Loucy (cell line): ENCODE measurements around the gene FCHSD2.
A peak's percentile ranks its signal among the peaks of the same experiment; 100 is the strongest.

Source experiments
- H2AFZ ChIP-seq: fragments of 200-600 bp; sonication (generic); 2 replicates; pipeline ENCODE4 v1.6.0; 2016; ENCODE audit warnings: antibody characterized with exemption, mild to moderate bottlenecking, low read length, moderate library complexity
- H3F3A ChIP-seq: fragments of 200-600 bp; 2 replicates; pipeline ENCODE4 v1.6.0; 2016; ENCODE audit warnings: antibody characterized with exemption, low read depth, mild to moderate bottlenecking
- H3K27me3 ChIP-seq: fragments of 200-600 bp; sonication (generic); 2 replicates; pipeline ENCODE4 v1.6.1; 2014; ENCODE audit warnings: low read length, mild to moderate bottlenecking; ENCODE audit not compliant: insufficient read depth, poor library complexity, severe bottlenecking
- H3K36me3 ChIP-seq: fragments of 200-600 bp; sonication (generic); 2 replicates; pipeline ENCODE4 v1.6.1; 2016; ENCODE audit warnings: low read length; ENCODE audit not compliant: insufficient read depth
- H3K4me1 ChIP-seq: fragments of 200-600 bp; sonication (generic); 2 replicates; pipeline ENCODE4 v1.5.1; 2014; ENCODE audit warnings: low read length, mild to moderate bottlenecking; ENCODE audit not compliant: insufficient read depth, poor library complexity, severe bottlenecking
- H3K4me2 ChIP-seq: fragments of 200-600 bp; sonication (generic); 2 replicates; pipeline ENCODE4 v1.6.0; 2014; ENCODE audit warnings: antibody characterized with exemption, low read length, low read depth, mild to moderate bottlenecking; ENCODE audit not compliant: poor library complexity, severe bottlenecking
- H3K4me3 ChIP-seq: fragments of 200-600 bp; sonication (generic); 2 replicates; pipeline ENCODE4 v1.5.1; 2014; ENCODE audit warnings: low read length, mild to moderate bottlenecking, mixed read lengths; ENCODE audit not compliant: poor library complexity, severe bottlenecking
- H3K79me2 ChIP-seq: fragments of 200-600 bp; sonication (generic); 2 replicates; pipeline ENCODE4 v1.6.1; 2014; ENCODE audit warnings: low read length; ENCODE audit not compliant: insufficient read depth
- H3K9ac ChIP-seq: fragments of 200-600 bp; sonication (generic); 2 replicates; pipeline ENCODE4 v1.6.0; 2014; ENCODE audit warnings: mild to moderate bottlenecking, low read depth, low read length, moderate library complexity; ENCODE audit not compliant: poor library complexity, severe bottlenecking
- H3K9me2 ChIP-seq: fragments of 200-600 bp; sonication (generic); replicated peaks from 2 replicates; pipeline ENCODE4 v1.6.1; 2016; ENCODE audit warnings: low read depth, low read length, mixed read lengths
- H3K9me3 ChIP-seq: fragments of 200-600 bp; sonication (generic); 2 replicates; pipeline ENCODE4 v1.6.1; 2014; ENCODE audit warnings: mild to moderate bottlenecking, antibody characterized with exemption, low read length, low read depth; ENCODE audit not compliant: insufficient read depth
- H4K20me1 ChIP-seq: fragments of 200-600 bp; sonication (generic); 2 replicates; pipeline ENCODE4 v1.6.0; 2014; ENCODE audit warnings: antibody characterized with exemption, low read length, mild to moderate bottlenecking; ENCODE audit not compliant: insufficient read depth, poor library complexity, severe bottlenecking
- EZH2phosphoT487 ChIP-seq: fragments of 200-600 bp; IDR thresholded peaks from 2 replicates; pipeline ENCODE4 v1.6.1; 2018; ENCODE audit warnings: antibody characterized with exemption, mild to moderate bottlenecking, moderate library complexity, borderline replicate concordance
- TF ChIP-seq, protein P1 (sequence below): fragments of 200-600 bp; sonication (generic); conservative IDR thresholded peaks from 2 replicates; pipeline ENCODE4 v1.5.1; 2014; ENCODE audit warnings: mild to moderate bottlenecking, antibody characterized with exemption, low read length

The FCHSD2 gene

GRCh38 chr11:72971192-72971967 lies 170.7 kb downstream of the FCHSD2 start:
- H3K4me2 ChIP-seq: peak overlapping the region; percentile 60
- H3K79me2 ChIP-seq: peaks cover 53% of the 10 kb centered on the region
- TF ChIP-seq EZH2phosphoT487: no peak
- peaks cover 18% of the 10 kb centered on the region for H3F3A ChIP-seq
- no peaks in the 10 kb centered on the region for H3K27me3 ChIP-seq
- peaks cover 58% of the 10 kb centered on the region for H4K20me1 ChIP-seq
- no peaks in the 10 kb centered on the region for H3K9me3 ChIP-seq
- H3K4me1 ChIP-seq: peaks cover 36% of the 10 kb centered on the region
- no peak overlapping the region for H2AFZ ChIP-seq
- peaks cover 43% of the 10 kb centered on the region for H3K36me3 ChIP-seq
- no peak overlapping the region for H3K9ac ChIP-seq
- H3K4me3 ChIP-seq: no peak overlapping the region
- H3K9me2 ChIP-seq: no peaks in the 10 kb centered on the region

- Histone ChIP-seq H3K79me2 (peaks cover 50% of the 10 kb centered on the region), H3K9me3 (no peaks in the 10 kb centered on the region), H3K9me2 (no peaks in the 10 kb centered on the region), H3K27me3 (no peaks in the 10 kb centered on the region), H3K9ac (no peak overlapping the region), H3K4me2 (peak overlapping the region; percentile 60), H3K4me3 (peak overlapping the region; percentile 2), H3K4me1 (peaks cover 36% of the 10 kb centered on the region), H4K20me1 (peaks cover 54% of the 10 kb centered on the region), H3K36me3 (peaks cover 41% of the 10 kb centered on the region), H2AFZ (no peak overlapping the region), H3F3A (peaks cover 18% of the 10 kb centered on the region)
- no peak for TF ChIP-seq EZH2phosphoT487
Observed at GRCh38 chr11:72970557-72971118, 171.5 kb downstream of the FCHSD2 start.

GRCh38 chr11:72969894-72970335 lies 172.2 kb downstream of the FCHSD2 start:
- no peak overlapping the region for H3K9ac ChIP-seq
- no peaks in the 10 kb centered on the region for H3K9me2 ChIP-seq
- peaks cover 36% of the 10 kb centered on the region for H3K4me1 ChIP-seq
- no peaks in the 10 kb centered on the region for H3K27me3 ChIP-seq
- H3K36me3 ChIP-seq: peaks cover 43% of the 10 kb centered on the region
- peaks cover 18% of the 10 kb centered on the region for H3F3A ChIP-seq
- H3K4me3 ChIP-seq: peak overlapping the region; percentile 9
- peak overlapping the region; percentile 60 for H3K4me2 ChIP-seq
- H3K9me3 ChIP-seq: no peaks in the 10 kb centered on the region
- peaks cover 46% of the 10 kb centered on the region for H3K79me2 ChIP-seq
- peaks cover 49% of the 10 kb centered on the region for H4K20me1 ChIP-seq
- no peak overlapping the region for H2AFZ ChIP-seq
- TF ChIP-seq, protein P1, sequence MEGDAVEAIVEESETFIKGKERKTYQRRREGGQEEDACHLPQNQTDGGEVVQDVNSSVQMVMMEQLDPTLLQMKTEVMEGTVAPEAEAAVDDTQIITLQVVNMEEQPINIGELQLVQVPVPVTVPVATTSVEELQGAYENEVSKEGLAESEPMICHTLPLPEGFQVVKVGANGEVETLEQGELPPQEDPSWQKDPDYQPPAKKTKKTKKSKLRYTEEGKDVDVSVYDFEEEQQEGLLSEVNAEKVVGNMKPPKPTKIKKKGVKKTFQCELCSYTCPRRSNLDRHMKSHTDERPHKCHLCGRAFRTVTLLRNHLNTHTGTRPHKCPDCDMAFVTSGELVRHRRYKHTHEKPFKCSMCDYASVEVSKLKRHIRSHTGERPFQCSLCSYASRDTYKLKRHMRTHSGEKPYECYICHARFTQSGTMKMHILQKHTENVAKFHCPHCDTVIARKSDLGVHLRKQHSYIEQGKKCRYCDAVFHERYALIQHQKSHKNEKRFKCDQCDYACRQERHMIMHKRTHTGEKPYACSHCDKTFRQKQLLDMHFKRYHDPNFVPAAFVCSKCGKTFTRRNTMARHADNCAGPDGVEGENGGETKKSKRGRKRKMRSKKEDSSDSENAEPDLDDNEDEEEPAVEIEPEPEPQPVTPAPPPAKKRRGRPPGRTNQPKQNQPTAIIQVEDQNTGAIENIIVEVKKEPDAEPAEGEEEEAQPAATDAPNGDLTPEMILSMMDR: no peak
- no peak; the same call in 1 of the 2 replicates for TF ChIP-seq EZH2phosphoT487

GRCh38 chr11:72968390-72968789 lies 173.7 kb downstream of the FCHSD2 start:
- H2AFZ ChIP-seq: no peak overlapping the region
- peaks cover 36% of the 10 kb centered on the region for H3K4me1 ChIP-seq
- H4K20me1 ChIP-seq: peaks cover 44% of the 10 kb centered on the region
- peaks cover 18% of the 10 kb centered on the region for H3F3A ChIP-seq
- no peak overlapping the region for H3K9ac ChIP-seq
- H3K27me3 ChIP-seq: no peaks in the 10 kb centered on the region
- H3K79me2 ChIP-seq: peaks cover 38% of the 10 kb centered on the region
- no peak overlapping the region for H3K4me2 ChIP-seq
- no peaks in the 10 kb centered on the region for H3K9me3 ChIP-seq
- H3K36me3 ChIP-seq: peaks cover 41% of the 10 kb centered on the region
- H3K4me3 ChIP-seq: no peak overlapping the region
- TF ChIP-seq, protein P1: no peak
- TF ChIP-seq EZH2phosphoT487: no peak
- H3K9me2 ChIP-seq: no peaks in the 10 kb centered on the region
